GM23338 (cell line): ENCODE data around the gene PTPRF. TPM values are rescaled to one million over a fixed set of nuclear protein-coding genes. Genes with fewer than 3 reads are reported as not detected.

Experiments
- ATAC-seq: fragments of 200-7000 bp; cut with Tn5 transposase; 3 replicates; pipeline ENCODE4 v1.9.1; 2020
- DNase-seq: peaks from one replicate; pipeline ENCODE4 v3.0.0-alpha.2; 2015; ENCODE audit warnings: low spot score
- H2AFZ ChIP-seq: fragments of 200-600 bp; sonication (generic); 2 replicates; pipeline ENCODE4 v1.8.0; 2016; ENCODE audit warnings: antibody characterized with exemption, mild to moderate bottlenecking, moderate library complexity
- H3F3A ChIP-seq: fragments of 200-600 bp; sonication (generic); replicated peaks from 2 replicates; pipeline ENCODE4 v1.8.0; 2017; ENCODE audit warnings: antibody characterized with exemption, mixed run types, low read depth
- H3K27ac ChIP-seq: fragments of 200-600 bp; sonication (generic); 2 replicates; pipeline ENCODE4 v1.6.1; 2016; ENCODE audit warnings: low read depth
- H3K27me3 ChIP-seq: fragments of 200-600 bp; sonication (generic); 2 replicates; pipeline ENCODE4 v1.8.0; 2016; ENCODE audit warnings: mild to moderate bottlenecking, mixed run types, moderate library complexity; ENCODE audit not compliant: insufficient read depth
- H3K36me3 ChIP-seq: fragments of 200-600 bp; sonication (generic); 2 replicates; pipeline ENCODE4 v1.8.0; 2016; ENCODE audit warnings: mild to moderate bottlenecking; ENCODE audit not compliant: insufficient read depth
- H3K4me1 ChIP-seq: fragments of 200-600 bp; sonication (generic); 2 replicates; pipeline ENCODE4 v1.8.0; 2016; ENCODE audit warnings: mild to moderate bottlenecking, moderate library complexity; ENCODE audit not compliant: insufficient read depth
- H3K4me2 ChIP-seq: fragments of 200-600 bp; sonication (generic); 2 replicates; pipeline ENCODE4 v1.7.1; 2017; ENCODE audit warnings: mixed run types
- H3K4me3 ChIP-seq: fragments of 200-600 bp; sonication (generic); 2 replicates; pipeline ENCODE4 v1.6.1; 2016; ENCODE audit warnings: mixed run types
- H3K79me2 ChIP-seq: fragments of 200-600 bp; sonication (generic); replicated peaks from 2 replicates; pipeline ENCODE4 v1.8.0; 2017; ENCODE audit warnings: mild to moderate bottlenecking; ENCODE audit not compliant: insufficient read depth
- H3K9me2 ChIP-seq: fragments of 200-600 bp; sonication (generic); 2 replicates; pipeline ENCODE4 v1.8.0; 2017; ENCODE audit not compliant: insufficient read depth
- H4K20me1 ChIP-seq: fragments of 200-600 bp; sonication (generic); replicated peaks from 2 replicates; pipeline ENCODE4 v1.8.0; 2017; ENCODE audit warnings: mild to moderate bottlenecking; ENCODE audit not compliant: insufficient read depth
- H3K27ac Mint-ChIP-seq: 2 replicates; pipeline ENCODE4 v1.8.0; 2020; ENCODE audit warnings: inconsistent platforms, mild to moderate bottlenecking, moderate library complexity, mixed read lengths
- H3K27me3 Mint-ChIP-seq: 3 replicates; pipeline ENCODE4 v1.8.0; 2022; ENCODE audit warnings: low read depth, mild to moderate bottlenecking, moderate library complexity, mixed read lengths, inconsistent platforms; ENCODE audit not compliant: insufficient read depth, poor library complexity
- H3K36me3 Mint-ChIP-seq: 3 replicates; pipeline ENCODE4 v1.8.0; 2021; ENCODE audit warnings: low read depth, mild to moderate bottlenecking, inconsistent platforms, moderate library complexity, mixed read lengths
- H3K4me1 Mint-ChIP-seq: 3 replicates; pipeline ENCODE4 v1.8.0; 2020; ENCODE audit warnings: mild to moderate bottlenecking, inconsistent platforms, mixed read lengths
- H3K4me3 Mint-ChIP-seq: 3 replicates; pipeline ENCODE4 v1.8.0; 2021; ENCODE audit warnings: moderate library complexity, mild to moderate bottlenecking, inconsistent platforms, mixed read lengths
- H3K9me3 Mint-ChIP-seq: 3 replicates; pipeline ENCODE4 v1.8.0; 2020; ENCODE audit warnings: moderate library complexity, mild to moderate bottlenecking, inconsistent platforms, mixed read lengths
- CREB1 ChIP-seq: fragments of 250-450 bp; sonication (Bioruptor Pico); IDR thresholded peaks from 2 replicates; pipeline ENCODE4 v1.5.0; 2020; ENCODE audit warnings: low read depth, mild to moderate bottlenecking, moderate library complexity
- CTCF ChIP-seq, 2 experiments: fragments of 200-600 bp in 1 of 2; sonication (generic) in 1 of 2; conservative IDR thresholded peaks; 2 replicates each; pipeline versions ENCODE4 v1.5.1 to v1.6.1; 2016 to 2017; ENCODE audit warnings: antibody characterized with exemption in 2 of 2, low read depth in 2 of 2, mild to moderate bottlenecking in 2 of 2, moderate library complexity in 1 of 2
- EZH2 ChIP-seq: fragments of 200-600 bp; sonication (generic); IDR thresholded peaks from one replicate; pipeline ENCODE4 v1.8.0; 2017; ENCODE audit warnings: antibody characterized with exemption, mild to moderate bottlenecking, low read depth; ENCODE audit not compliant: unreplicated experiment
- EZH2phosphoT487 ChIP-seq: fragments of 200-600 bp; sonication (generic); IDR thresholded peaks from one replicate; pipeline ENCODE4 v1.8.1; 2018; ENCODE audit warnings: antibody characterized with exemption; ENCODE audit not compliant: unreplicated experiment
- POLR2AphosphoS5 ChIP-seq: IDR thresholded peaks from 2 replicates; pipeline ENCODE4 v1.6.1; 2016; ENCODE audit warnings: antibody characterized with exemption, low read depth
- STAT1 ChIP-seq: IDR thresholded peaks from one replicate; pipeline ENCODE4 v1.6.1; 2016; ENCODE audit warnings: antibody characterized with exemption; ENCODE audit not compliant: unreplicated experiment
- ZNF114 ChIP-seq: fragments of 250-450 bp; sonication (Bioruptor Pico); IDR thresholded peaks from 2 replicates; pipeline ENCODE4 v1.5.0; 2020; ENCODE audit warnings: mild to moderate bottlenecking, moderate library complexity
- ZNF331 ChIP-seq: fragments of 250-450 bp; sonication (Bioruptor Pico); IDR thresholded peaks from 2 replicates; pipeline ENCODE4 v1.5.0; 2020; ENCODE audit warnings: low read depth, mild to moderate bottlenecking, moderate library complexity
- ZNF462 ChIP-seq: fragments of 250-450 bp; sonication (Bioruptor Pico); IDR thresholded peaks from 2 replicates; pipeline ENCODE4 v1.5.0; 2020; ENCODE audit warnings: mild to moderate bottlenecking, moderate library complexity
- polyA plus RNA-seq: library from polyadenylated mRNA; unstranded; fragments of >200 nt; fragmentation: Nextera tagmentation; extraction: Ambion mirVana; gene quantifications from 2 replicates; pipeline ENCODE4 v1.2.1, GENCODE V29; 2016
- total RNA-seq: library from RNA; depleted of rRNA; stranded (reverse); fragments of >200 nt; shearing (Covaris generic); gene quantifications from 2 replicates; pipeline ENCODE4 v1.2.3, GENCODE V29; 2014
- TF ChIP-seq, protein P1 (sequence below): IDR thresholded peaks from 2 replicates; pipeline ENCODE4 v1.6.1; 2016; ENCODE audit warnings: antibody characterized with exemption
- TF ChIP-seq, protein P2 (sequence below): IDR thresholded peaks from one replicate; pipeline ENCODE4 v1.6.1; 2018; ENCODE audit warnings: antibody characterized with exemption; ENCODE audit not compliant: unreplicated experiment

PTPRF gene
- total and polyA plus RNA-seq, 2 experiments from 2014 or later = 52.4 to 173 TPM

DNA sequence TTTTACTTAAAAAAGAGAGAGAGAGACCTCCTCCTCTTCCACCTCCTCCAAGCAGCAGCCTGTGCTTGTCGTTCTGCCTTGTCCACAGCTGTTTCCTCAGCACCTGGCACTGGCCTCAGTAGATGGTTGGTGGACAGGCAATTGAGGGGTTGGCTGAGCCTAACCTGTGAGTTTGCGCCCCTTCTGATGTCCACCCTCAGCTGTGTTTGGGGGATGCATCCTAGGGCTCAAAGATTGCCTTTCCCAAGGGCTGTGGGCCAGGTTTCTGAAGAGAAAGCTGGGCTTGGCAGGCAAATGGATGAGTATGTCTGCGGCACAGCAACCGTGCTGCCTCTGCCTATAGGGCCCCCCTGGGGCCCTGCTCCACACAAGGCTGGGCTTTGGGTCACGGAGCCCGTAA lies 84.2 kb downstream of the PTPRF start:
- no peaks in the 10 kb centered on the region; the same call in 1 of the 2 replicates for H3K36me3 ChIP-seq
- no peaks in the 10 kb centered on the region for H3K79me2 ChIP-seq
- DNase-seq (no peak), ATAC-seq (no peak)
- H3K4me3 ChIP-seq = no peak overlapping the region
- no peaks in the 10 kb centered on the region for H3F3A ChIP-seq
- H3K27me3 Mint-ChIP-seq = peaks cover 2% of the 10 kb centered on the region
- H3K9me2 ChIP-seq = no peaks in the 10 kb centered on the region
- no peak overlapping the region for H3K27ac ChIP-seq
- no peak overlapping the region for H3K4me2 ChIP-seq
- no peaks in the 10 kb centered on the region for H3K27me3 ChIP-seq
- no peak overlapping the region for H2AFZ ChIP-seq
- no peak overlapping the region for H3K27ac Mint-ChIP-seq
- no peaks in the 10 kb centered on the region; the same call in 2 of the 3 replicates for H3K9me3 Mint-ChIP-seq
- H3K4me3 Mint-ChIP-seq = no peak overlapping the region
- no peak for TF ChIP-seq EZH2phosphoT487
- TF ChIP-seq CREB1 (CRISPR knock-in tag) = no peak
- TF ChIP-seq, protein P1, sequence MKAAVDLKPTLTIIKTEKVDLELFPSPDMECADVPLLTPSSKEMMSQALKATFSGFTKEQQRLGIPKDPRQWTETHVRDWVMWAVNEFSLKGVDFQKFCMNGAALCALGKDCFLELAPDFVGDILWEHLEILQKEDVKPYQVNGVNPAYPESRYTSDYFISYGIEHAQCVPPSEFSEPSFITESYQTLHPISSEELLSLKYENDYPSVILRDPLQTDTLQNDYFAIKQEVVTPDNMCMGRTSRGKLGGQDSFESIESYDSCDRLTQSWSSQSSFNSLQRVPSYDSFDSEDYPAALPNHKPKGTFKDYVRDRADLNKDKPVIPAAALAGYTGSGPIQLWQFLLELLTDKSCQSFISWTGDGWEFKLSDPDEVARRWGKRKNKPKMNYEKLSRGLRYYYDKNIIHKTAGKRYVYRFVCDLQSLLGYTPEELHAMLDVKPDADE = no peak
- TF ChIP-seq EZH2 = no peak
- no peak for TF ChIP-seq STAT1
- TF ChIP-seq ZNF114 (CRISPR knock-in tag) = no peak
- TF ChIP-seq ZNF331 = no peak
- TF ChIP-seq ZNF462 = no peak
- TF ChIP-seq, protein P2, sequence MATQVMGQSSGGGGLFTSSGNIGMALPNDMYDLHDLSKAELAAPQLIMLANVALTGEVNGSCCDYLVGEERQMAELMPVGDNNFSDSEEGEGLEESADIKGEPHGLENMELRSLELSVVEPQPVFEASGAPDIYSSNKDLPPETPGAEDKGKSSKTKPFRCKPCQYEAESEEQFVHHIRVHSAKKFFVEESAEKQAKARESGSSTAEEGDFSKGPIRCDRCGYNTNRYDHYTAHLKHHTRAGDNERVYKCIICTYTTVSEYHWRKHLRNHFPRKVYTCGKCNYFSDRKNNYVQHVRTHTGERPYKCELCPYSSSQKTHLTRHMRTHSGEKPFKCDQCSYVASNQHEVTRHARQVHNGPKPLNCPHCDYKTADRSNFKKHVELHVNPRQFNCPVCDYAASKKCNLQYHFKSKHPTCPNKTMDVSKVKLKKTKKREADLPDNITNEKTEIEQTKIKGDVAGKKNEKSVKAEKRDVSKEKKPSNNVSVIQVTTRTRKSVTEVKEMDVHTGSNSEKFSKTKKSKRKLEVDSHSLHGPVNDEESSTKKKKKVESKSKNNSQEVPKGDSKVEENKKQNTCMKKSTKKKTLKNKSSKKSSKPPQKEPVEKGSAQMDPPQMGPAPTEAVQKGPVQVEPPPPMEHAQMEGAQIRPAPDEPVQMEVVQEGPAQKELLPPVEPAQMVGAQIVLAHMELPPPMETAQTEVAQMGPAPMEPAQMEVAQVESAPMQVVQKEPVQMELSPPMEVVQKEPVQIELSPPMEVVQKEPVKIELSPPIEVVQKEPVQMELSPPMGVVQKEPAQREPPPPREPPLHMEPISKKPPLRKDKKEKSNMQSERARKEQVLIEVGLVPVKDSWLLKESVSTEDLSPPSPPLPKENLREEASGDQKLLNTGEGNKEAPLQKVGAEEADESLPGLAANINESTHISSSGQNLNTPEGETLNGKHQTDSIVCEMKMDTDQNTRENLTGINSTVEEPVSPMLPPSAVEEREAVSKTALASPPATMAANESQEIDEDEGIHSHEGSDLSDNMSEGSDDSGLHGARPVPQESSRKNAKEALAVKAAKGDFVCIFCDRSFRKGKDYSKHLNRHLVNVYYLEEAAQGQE = no peak
- TF ChIP-seq POLR2AphosphoS5 = no peak
- TF ChIP-seq CTCF (conservative IDR thresholded peaks at IDR 0.05; ENCODE audit: low read depth in 2 of 2) = no peak
- H3K4me1 ChIP-seq = no peaks in the 10 kb centered on the region
- peaks cover 4% of the 10 kb centered on the region; the same call in 1 of the 2 replicates for H4K20me1 ChIP-seq
- H3K4me1 Mint-ChIP-seq = no peaks in the 10 kb centered on the region
- peaks cover 76% of the 10 kb centered on the region for H3K36me3 Mint-ChIP-seq
